H1 (cell line): ENCODE data around the gene SOS1. TPM values are rescaled to one million over a fixed set of nuclear protein-coding genes. Genes with fewer than 3 reads are reported as not detected.
A peak's percentile ranks its signal among the peaks of the same experiment; 100 is the strongest.

Experiments
- ASH2L ChIP-seq: fragments of 200-600, 300-600 bp; sonication (generic); IDR thresholded peaks from one replicate; pipeline ENCODE4 v1.7.1; 2017; ENCODE audit warnings: low read length
- ATF2 ChIP-seq: IDR thresholded peaks from 2 replicates; pipeline ENCODE4 v1.6.1; 2012; ENCODE audit warnings: low read length, inconsistent platforms
- BRCA1 ChIP-seq: IDR thresholded peaks from 2 replicates; pipeline ENCODE4 v1.6.1; 2012; ENCODE audit warnings: low read depth, low read length, improper control_type of control experiment
- CBX5 ChIP-seq: fragments of 300-800, 300-1000 bp; sonication (generic); IDR thresholded peaks from 2 replicates; pipeline ENCODE4 v1.7.1; 2016; ENCODE audit warnings: antibody characterized with exemption, low read length, low read depth
- CBX8 ChIP-seq: fragments of 300-800, 300-1000 bp; sonication (generic); IDR thresholded peaks from 2 replicates; pipeline ENCODE4 v1.7.1; 2016; ENCODE audit warnings: low read depth, low read length, borderline replicate concordance
- CHD1 ChIP-seq: IDR thresholded peaks from 2 replicates; pipeline ENCODE4 v1.6.1; 2012; ENCODE audit warnings: low read depth, low read length, improper control_type of control experiment
- CHD2 ChIP-seq: IDR thresholded peaks from 2 replicates; pipeline ENCODE4 v1.6.1; 2012; ENCODE audit warnings: low read length, improper control_type of control experiment
- EP300 ChIP-seq, 2 experiments: IDR thresholded peaks; 1 replicate in 1 of 2; 2 replicates in 1 of 2; pipeline ENCODE4 v1.6.1; 2011 to 2012; ENCODE audit warnings: low read depth in 2 of 2, low read length in 2 of 2, mild to moderate bottlenecking in 2 of 2, borderline replicate concordance in 1 of 2, inconsistent platforms in 1 of 2, moderate library complexity in 1 of 2
- JUN ChIP-seq: IDR thresholded peaks from 2 replicates; pipeline ENCODE4 v1.6.1; 2011; ENCODE audit warnings: low read depth, mild to moderate bottlenecking, improper control_type of control experiment, low read length
- JUND ChIP-seq: IDR thresholded peaks from 2 replicates; pipeline ENCODE4 v1.6.1; 2011; ENCODE audit warnings: mild to moderate bottlenecking, improper control_type of control experiment, low read length
- KDM1A ChIP-seq: fragments of 200-600, 300-600 bp; sonication (generic); IDR thresholded peaks from 2 replicates; pipeline ENCODE4 v1.7.1; 2016; ENCODE audit warnings: mild to moderate bottlenecking, low read length, borderline replicate concordance
- POLR2A ChIP-seq, 2 experiments: IDR thresholded peaks; 1 replicate in 1 of 2; 2 replicates in 1 of 2; pipeline ENCODE4 v1.6.1; 2011; ENCODE audit warnings: low read depth in 2 of 2, low read length in 2 of 2, mild to moderate bottlenecking in 2 of 2; ENCODE audit errors: control extremely low read depth in 1 of 2
- RAD21 ChIP-seq, 2 experiments: IDR thresholded peaks in 1 of 2; conservative IDR thresholded peaks in 1 of 2; 2 replicates each; pipeline ENCODE4 v1.6.1; 2011; ENCODE audit warnings: low read depth in 2 of 2, low read length in 2 of 2, improper control_type of control experiment in 1 of 2, inconsistent platforms in 1 of 2, mild to moderate bottlenecking in 1 of 2, moderate library complexity in 1 of 2
- RFX5 ChIP-seq: IDR thresholded peaks from 2 replicates; pipeline ENCODE4 v1.6.1; 2011; ENCODE audit warnings: low read depth, low read length, improper control_type of control experiment, borderline replicate concordance
- SIX5 ChIP-seq: IDR thresholded peaks from 2 replicates; pipeline ENCODE4 v1.6.1; 2011; ENCODE audit warnings: mild to moderate bottlenecking, low read depth, low read length
- SP1 ChIP-seq: IDR thresholded peaks from 2 replicates; pipeline ENCODE4 v1.6.1; 2011; ENCODE audit warnings: low read depth, low read length
- SP4 ChIP-seq: IDR thresholded peaks from 2 replicates; pipeline ENCODE4 v1.6.1; 2012; ENCODE audit warnings: low read length, inconsistent platforms
- YY1 ChIP-seq: IDR thresholded peaks from 2 replicates; pipeline ENCODE4 v1.6.1; 2011; ENCODE audit warnings: low read depth, mild to moderate bottlenecking, low read length
- ZNF274 ChIP-seq: IDR thresholded peaks from 2 replicates; pipeline ENCODE4 v1.7.0; 2012; ENCODE audit warnings: low read length, borderline replicate concordance; ENCODE audit errors: extremely low read depth
- polyA plus RNA-seq, 7 experiments: library from polyadenylated mRNA; depleted of rRNA in 3 of 7; stranded (reverse) in 5 of 7; unstranded in 2 of 7; fragments of >200 nt in 5 of 7; fragments of 200-250 nt in 2 of 7; gene quantifications; 1 replicate in 5 of 7; 2 replicates in 1 of 7; 4 replicates in 1 of 7; pipeline versions ENCODE4 v1.2.1 to v1.2.3, GENCODE V29; 2011 to 2013; ENCODE audit warnings: missing spikeins in 2 of 7, mixed read lengths in 2 of 7
- total RNA-seq: library from RNA; stranded (reverse); fragmentation: NEBNext Ultra II Directional; extraction: Animal tissue kit (Norgen Biotek cat#: 25700); gene quantifications from 2 replicates; pipeline ENCODE4 v1.2.1, GENCODE V29; 2021
- TF ChIP-seq, protein P1 (sequence below): IDR thresholded peaks from 2 replicates; pipeline ENCODE4 v1.6.1; 2011; ENCODE audit warnings: low read depth, mild to moderate bottlenecking, low read length; ENCODE audit not compliant: insufficient read depth

Gene SOS1
- total and polyA plus RNA-seq, 2 of the 8 experiments (the other 6 are each of a cell fraction or from before 2014, with no cell fraction given), result 25.7 to 27.0 TPM

GRCh38 chr2:39124000-39124745 is 3.3 kb upstream of the SOS1 start (continued):
- peak; percentile 21; the same call in 1 of the 2 replicates for TF ChIP-seq SP4
- no peak for TF ChIP-seq SIX5
- TF ChIP-seq CHD2, result peak; percentile 58; the same call in 1 of the 2 replicates
- no peak for TF ChIP-seq CBX5
- 0 out of 2 replicates have a peak, but pooled peaks have one; percentile 21 for TF ChIP-seq JUND
- TF ChIP-seq, protein P1, sequence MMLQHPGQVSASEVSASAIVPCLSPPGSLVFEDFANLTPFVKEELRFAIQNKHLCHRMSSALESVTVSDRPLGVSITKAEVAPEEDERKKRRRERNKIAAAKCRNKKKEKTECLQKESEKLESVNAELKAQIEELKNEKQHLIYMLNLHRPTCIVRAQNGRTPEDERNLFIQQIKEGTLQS, result peak; percentile 55; the same call in 1 of the 2 replicates
- no peak for TF ChIP-seq ATF2
- no peak for TF ChIP-seq CBX8
- no peak for TF ChIP-seq ZNF274
- TF ChIP-seq BRCA1, result no peak
- peak; percentile 80 for TF ChIP-seq YY1
- TF ChIP-seq RFX5, result no peak
- TF ChIP-seq EP300 (IDR thresholded peaks at IDR 0.05; ENCODE audit: borderline replicate concordance in 1 of 2, low read depth in 2 of 2, low read length in 2 of 2), result peak in 1 of 2 experiments; percentile 77; a peak in 1 of 3 replicates
- TF ChIP-seq CHD1, result no peak
- peak; percentile 39 to 49; a peak in 3 of 4 replicates for TF ChIP-seq RAD21 (IDR thresholded peaks at IDR 0.05 in 1 of 2, conservative IDR thresholded peaks at IDR 0.05 in 1 of 2; ENCODE audit: low read depth in 2 of 2, low read length in 2 of 2)
- peak; percentile 38 for TF ChIP-seq ASH2L
- TF ChIP-seq POLR2A (IDR thresholded peaks at IDR 0.05; ENCODE audit: control extremely low read depth in 1 of 2, low read depth in 2 of 2, low read length in 2 of 2), result peak; percentile 89 to 95
- no peak for TF ChIP-seq JUN
- TF ChIP-seq SP1, result peak; percentile 70; the same call in 1 of the 2 replicates
- TF ChIP-seq KDM1A, result no peak
